ENCODE measurements around the gene DBNL. TPM values are rescaled to one million over a fixed set of nuclear protein-coding genes. Genes with fewer than 3 reads are reported as not detected.

The DBNL gene
- total RNA-seq, 1 donor from 2014 or later = 110 TPM

GRCh38 chr7:44109991-44110390, 65.5 kb downstream of the DBNL start:
- TF ChIP-seq CTCF (IDR thresholded peaks at IDR 0.05; ENCODE audit: insufficient read depth, low read length, severe bottlenecking) = no peak
- FAIRE-seq (no peak), DNase-seq (ENCODE audit: low read depth) (no peak)
- H3K27me3 ChIP-seq (ENCODE audit: control insufficient read depth, insufficient read depth, low read length) = no peaks in the 10 kb centered on the region
- H3K36me3 ChIP-seq (ENCODE audit: control insufficient read depth, insufficient read depth, low read length) = peaks cover 1% of the 10 kb centered on the region
- H3K4me3 ChIP-seq (ENCODE audit: low read depth, low read length) = no peak overlapping the region

GRCh38 chr7:44110719-44111635, 66.5 kb downstream of the DBNL start:
- Histone ChIP-seq H3K36me3 (ENCODE audit: control insufficient read depth, insufficient read depth, low read length) (peaks cover 3% of the 10 kb centered on the region), H3K27me3 (ENCODE audit: control insufficient read depth, insufficient read depth, low read length) (no peaks in the 10 kb centered on the region), H3K4me3 (ENCODE audit: low read depth, low read length) (no peak overlapping the region)
- DNase-seq (ENCODE audit: low read depth) (no peak), FAIRE-seq (no peak)
- no peak for TF ChIP-seq CTCF (IDR thresholded peaks at IDR 0.05; ENCODE audit: insufficient read depth, low read length, severe bottlenecking)

Other genes with a start within 250 kb of the DBNL start
- gene MRPS24, start 175.2 kb upstream of the DBNL start, total RNA-seq = 83.2 and 110 TPM in 2 replicates
- 31.1 and 31.3 TPM in 2 replicates for gene URGCP, start 138.1 kb upstream of the DBNL start, total RNA-seq
- gene UBE2D4, start 118.3 kb upstream of the DBNL start, total RNA-seq = 3.7 and 3.9 TPM in 2 replicates
- not detected in 2 replicates for gene SPDYE1, start 46.8 kb upstream of the DBNL start, total RNA-seq
- gene PGAM2, start 20.9 kb downstream of the DBNL start, total RNA-seq = 0.53 and 0.90 TPM in 2 replicates
- 6.3 and 7.7 TPM in 2 replicates for gene POLM, start 37.8 kb downstream of the DBNL start, total RNA-seq
- gene AEBP1, start 59.6 kb downstream of the DBNL start, total RNA-seq = 0.26 TPM in 2 replicates
- 103 and 122 TPM in 2 replicates for gene POLD2, start 78.8 kb downstream of the DBNL start, total RNA-seq
- not detected in 2 replicates for gene MYL7, start 96.6 kb downstream of the DBNL start, total RNA-seq
- gene GCK, start 144.7 kb downstream of the DBNL start, total RNA-seq = 0.13 and 0.53 TPM in 2 replicates
- 74.5 and 109 TPM in 2 replicates for gene YKT6, start 156.3 kb downstream of the DBNL start, total RNA-seq

Data from bronchial epithelial cell (primary cell).